Loucy (cell line): ENCODE results near the gene TMEM45B.

Experiments used
- EZH2phosphoT487 ChIP-seq: fragments of 200-600 bp; IDR thresholded peaks from 2 replicates; pipeline ENCODE4 v1.6.1; 2018; ENCODE audit warnings: antibody characterized with exemption, mild to moderate bottlenecking, moderate library complexity, borderline replicate concordance
- TF ChIP-seq, protein P1 (sequence below): fragments of 200-600 bp; sonication (generic); conservative IDR thresholded peaks from 2 replicates; pipeline ENCODE4 v1.5.1; 2014; ENCODE audit warnings: mild to moderate bottlenecking, antibody characterized with exemption, low read length

DNA sequence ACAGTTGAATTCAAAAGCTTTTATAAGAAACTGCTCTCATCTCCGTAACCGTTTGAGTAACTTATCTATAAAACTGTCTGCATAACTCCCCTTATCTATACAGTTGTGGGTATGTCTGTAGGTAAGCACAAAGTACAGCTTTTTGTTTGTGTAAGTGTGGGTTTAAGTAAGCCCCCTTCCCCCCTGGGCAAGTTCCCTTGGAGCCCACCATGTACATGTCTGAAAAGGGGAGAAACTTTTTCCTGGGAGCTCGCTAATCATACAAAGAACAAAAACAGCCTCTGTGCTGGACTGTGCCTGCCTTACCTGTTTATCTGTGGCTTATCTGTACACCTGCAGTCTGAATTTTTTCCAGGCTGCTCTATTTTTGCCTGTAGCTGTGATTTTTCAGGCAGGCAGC, 36.3 kb upstream of the TMEM45B start:
- TF ChIP-seq, protein P1, sequence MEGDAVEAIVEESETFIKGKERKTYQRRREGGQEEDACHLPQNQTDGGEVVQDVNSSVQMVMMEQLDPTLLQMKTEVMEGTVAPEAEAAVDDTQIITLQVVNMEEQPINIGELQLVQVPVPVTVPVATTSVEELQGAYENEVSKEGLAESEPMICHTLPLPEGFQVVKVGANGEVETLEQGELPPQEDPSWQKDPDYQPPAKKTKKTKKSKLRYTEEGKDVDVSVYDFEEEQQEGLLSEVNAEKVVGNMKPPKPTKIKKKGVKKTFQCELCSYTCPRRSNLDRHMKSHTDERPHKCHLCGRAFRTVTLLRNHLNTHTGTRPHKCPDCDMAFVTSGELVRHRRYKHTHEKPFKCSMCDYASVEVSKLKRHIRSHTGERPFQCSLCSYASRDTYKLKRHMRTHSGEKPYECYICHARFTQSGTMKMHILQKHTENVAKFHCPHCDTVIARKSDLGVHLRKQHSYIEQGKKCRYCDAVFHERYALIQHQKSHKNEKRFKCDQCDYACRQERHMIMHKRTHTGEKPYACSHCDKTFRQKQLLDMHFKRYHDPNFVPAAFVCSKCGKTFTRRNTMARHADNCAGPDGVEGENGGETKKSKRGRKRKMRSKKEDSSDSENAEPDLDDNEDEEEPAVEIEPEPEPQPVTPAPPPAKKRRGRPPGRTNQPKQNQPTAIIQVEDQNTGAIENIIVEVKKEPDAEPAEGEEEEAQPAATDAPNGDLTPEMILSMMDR = no peak
- TF ChIP-seq EZH2phosphoT487 = no peak
